T-cell (primary cell): ENCODE measurements around the gene RASL10A. TPM values are rescaled to one million over a fixed set of nuclear protein-coding genes. Genes with fewer than 3 reads are reported as not detected.
"Not testable (repeated sequence)": the region's sequence is repeated elsewhere in the genome, so short reads cannot be mapped to it uniquely, and the experiment has no call there.

Source experiments
- ATAC-seq, 4 experiments: fragments of 200-7000 bp in 3 of 4; fragments of 150-1000 bp in 1 of 4; cut with Tn5 transposase; replicated peaks in 1 of 4; 1 replicate in 3 of 4; 2 replicates in 1 of 4; pipeline ENCODE4 v1.10.0; 2021; ENCODE audit warnings: moderate library complexity in 3 of 4, mild to moderate bottlenecking in 2 of 4, moderate number of reproducible peaks in 1 of 4
- CTCF ChIA-PET, 2 donors: fragments of 300-600 bp; sonication (Branson Sonifier 250); formaldehyde crosslinking; loops; one replicate each; lab custom pipeline; 2022; ENCODE audit warnings: antibody characterized with exemption in 2 of 2; lab: Charles Lee
- POLR2A ChIA-PET, 2 donors: fragments of 300-600 bp; sonication (Branson Sonifier 250); formaldehyde crosslinking; loops; one replicate each; lab custom pipeline; 2022; ENCODE audit warnings: antibody characterized with exemption in 2 of 2; lab: Charles Lee
- DNase-seq, 35 experiments: peaks; one replicate each; pipeline versions ENCODE4 v3.0.0 to v3.0.0-alpha.2; 2013 to 2023
- H3K27ac ChIP-seq: one replicate; pipeline ENCODE4 v1.5.1; 2013; ENCODE audit warnings: low read length
- H3K27me3 ChIP-seq, 2 experiments: replicated peaks in 1 of 2; 1 replicate in 1 of 2; 2 replicates in 1 of 2; pipeline versions ENCODE4 v1.6.1 to v1.7.0; 2013; ENCODE audit warnings: low read length in 1 of 2, mixed read lengths in 1 of 2; ENCODE audit not compliant: control insufficient read depth in 2 of 2, insufficient read depth in 2 of 2; ENCODE audit errors: extremely low read depth in 1 of 2
- H3K36me3 ChIP-seq, 2 donors: 1 replicate in 1 of 2; 2 replicates in 1 of 2; pipeline versions ENCODE4 v1.6.1 to v1.7.0; 2013; ENCODE audit warnings: low read length in 1 of 2; ENCODE audit not compliant: control insufficient read depth in 2 of 2, insufficient read depth in 1 of 2; ENCODE audit errors: extremely low read depth in 1 of 2
- H3K4me1 ChIP-seq, 2 experiments: 1 replicate in 1 of 2; 2 replicates in 1 of 2; pipeline versions ENCODE4 v1.6.1 to v1.7.0; 2013; ENCODE audit warnings: low read length in 2 of 2, mixed read lengths in 1 of 2; ENCODE audit not compliant: insufficient read depth in 2 of 2, control insufficient read depth in 1 of 2; ENCODE audit errors: extremely low read depth in 1 of 2
- H3K4me3 ChIP-seq, 2 donors: 1 replicate in 1 of 2; 2 replicates in 1 of 2; pipeline versions ENCODE4 v1.5.1 to v1.7.0; 2013; ENCODE audit warnings: mild to moderate bottlenecking in 2 of 2, low read length in 1 of 2, moderate library complexity in 1 of 2; ENCODE audit not compliant: control insufficient read depth in 1 of 2; ENCODE audit errors: extremely low read depth in 1 of 2
- H3K9me3 ChIP-seq: 2 replicates; pipeline ENCODE4 v1.7.0; 2013
- H3K27ac Mint-ChIP-seq, 2 donors: one replicate each; pipeline ENCODE4 v1.8.0; 2020 to 2021; ENCODE audit warnings: mild to moderate bottlenecking in 2 of 2, mixed read lengths in 2 of 2
- H3K27me3 Mint-ChIP-seq, 2 donors: one replicate each; pipeline ENCODE4 v1.8.0; 2021 to 2022; ENCODE audit warnings: mixed read lengths in 2 of 2
- H3K36me3 Mint-ChIP-seq: one replicate; pipeline ENCODE4 v1.8.0; 2021; ENCODE audit warnings: mixed read lengths
- H3K4me1 Mint-ChIP-seq, 3 donors: one replicate each; pipeline ENCODE4 v1.8.0; 2020 to 2022; ENCODE audit warnings: mixed read lengths in 3 of 3, mild to moderate bottlenecking in 1 of 3
- H3K4me3 Mint-ChIP-seq, 3 donors: one replicate each; pipeline ENCODE4 v1.8.0; 2020 to 2022; ENCODE audit warnings: mild to moderate bottlenecking in 3 of 3, mixed read lengths in 3 of 3, moderate library complexity in 3 of 3
- H3K9me3 Mint-ChIP-seq, 3 donors: one replicate each; pipeline ENCODE4 v1.8.0; 2020 to 2022; ENCODE audit warnings: mixed read lengths in 3 of 3
- WGBS: methylation state at CpG from one replicate; pipeline ENCODE4 v1.1.5; 2013; ENCODE audit warnings: missing lambda C conversion rate; ENCODE audit not compliant: insufficient coverage; 5-methylcytosine and 5-hydroxymethylcytosine counted together
- total RNA-seq, 35 experiments: library from RNA in 6 of 35; stranded (reverse) in 6 of 35; fragments of 120-200 nt in 1 of 35; gene quantifications; one replicate each; pipeline versions ENCODE4 v1.2.1 to v1.2.4 and lab custom pipeline; 2013 to 2026

The RASL10A gene
- total RNA-seq, 5 donors from 2014 or later (not counting 1 experiment from before 2014, with no cell fraction given) = 0.33 to 1.2 (median 0.71) TPM; not detected in 1

- Histone ChIP-seq H3K4me1 (no peaks in the 10 kb centered on the region), H3K27me3 (no peaks in the 10 kb centered on the region), H3K9me3 (no peaks in the 10 kb centered on the region), H3K4me3 (no peak overlapping the region), H3K36me3 (peaks cover 23 to 97% of the 10 kb centered on the region in 2 donors), H3K27ac (no peak overlapping the region)
- Mint-ChIP-seq H3K9me3 (no peaks in the 10 kb centered on the region), H3K27me3 (no peaks in the 10 kb centered on the region), H3K4me1 (no peaks in the 10 kb centered on the region), H3K27ac (no peak overlapping the region), H3K4me3 (no peak overlapping the region), H3K36me3 (peaks cover 52% of the 10 kb centered on the region)
- POLR2A ChIA-PET = no interaction called here
- CTCF ChIA-PET = no interaction called here
- DNase-seq = no peak
- no peak for ATAC-seq
- 95% methylated on average over 7 of the region's 9 CpGs for WGBS
These were observed 36.4 kb upstream of the RASL10A start for GRCh38 chr22:29351891-29352290.

- CTCF ChIA-PET = no interaction called here
- H3K4me1 ChIP-seq = no peaks in the 10 kb centered on the region
- no peak overlapping the region for H3K4me3 ChIP-seq
- POLR2A ChIA-PET = no interaction called here
- peaks cover 19 to 97% of the 10 kb centered on the region in 2 donors for H3K36me3 ChIP-seq
- no peaks in the 10 kb centered on the region for H3K9me3 ChIP-seq
- H3K36me3 Mint-ChIP-seq = peaks cover 57% of the 10 kb centered on the region
- H3K27ac Mint-ChIP-seq = no peak overlapping the region
- H3K27me3 ChIP-seq = no peaks in the 10 kb centered on the region
- H3K4me3 Mint-ChIP-seq = no peak overlapping the region
- H3K27me3 Mint-ChIP-seq = no peaks in the 10 kb centered on the region
- 97% methylated on average over 6 of the region's 6 CpGs for WGBS
- no peak overlapping the region for H3K27ac ChIP-seq
- no peaks in the 10 kb centered on the region for H3K4me1 Mint-ChIP-seq
- no peak for ATAC-seq
- DNase-seq = no peak
- no peaks in the 10 kb centered on the region for H3K9me3 Mint-ChIP-seq
These were observed 35.5 kb upstream of the RASL10A start for GRCh38 chr22:29351042-29351441.

- POLR2A ChIA-PET = no interaction called here
- WGBS = 92% methylated on average over 15 of the region's 18 CpGs
These were observed 33.5 kb upstream of the RASL10A start for GRCh38 chr22:29348956-29349355.

GRCh38 chr22:29348041-29348440 lies 32.5 kb upstream of the RASL10A start:
- Histone ChIP-seq H3K9me3 (no peaks in the 10 kb centered on the region), H3K36me3 (peaks cover 18 to 81% of the 10 kb centered on the region in 2 donors), H3K27ac (no peak overlapping the region), H3K27me3 (no peaks in the 10 kb centered on the region), H3K4me1 (no peaks in the 10 kb centered on the region), H3K4me3 (no peak overlapping the region)
- H3K9me3 Mint-ChIP-seq = no peaks in the 10 kb centered on the region
- POLR2A ChIA-PET = no interaction called here
- no peak for ATAC-seq
- no peak for DNase-seq
- H3K36me3 Mint-ChIP-seq = peaks cover 59% of the 10 kb centered on the region
- no peak overlapping the region for H3K27ac Mint-ChIP-seq
- H3K4me1 Mint-ChIP-seq = no peaks in the 10 kb centered on the region
- 84% methylated on average over 2 of the region's 2 CpGs for WGBS
- no peaks in the 10 kb centered on the region for H3K27me3 Mint-ChIP-seq
- CTCF ChIA-PET = no interaction called here
- no peak overlapping the region for H3K4me3 Mint-ChIP-seq

More at GRCh38 chr22:29348956-29349355, 33.5 kb upstream of the RASL10A start:
- no peaks in the 10 kb centered on the region for H3K9me3 ChIP-seq
- no peaks in the 10 kb centered on the region for H3K27me3 Mint-ChIP-seq
- no peak overlapping the region for H3K27ac ChIP-seq
- CTCF ChIA-PET = no interaction called here
- DNase-seq = no peak
- H3K36me3 Mint-ChIP-seq = peaks cover 60% of the 10 kb centered on the region
- H3K4me3 ChIP-seq = no peak overlapping the region
- no peak overlapping the region for H3K27ac Mint-ChIP-seq
- no peak for ATAC-seq
- H3K36me3 ChIP-seq = peaks cover 16 to 84% of the 10 kb centered on the region in 2 donors
- no peaks in the 10 kb centered on the region for H3K4me1 Mint-ChIP-seq
- H3K27me3 ChIP-seq = no peaks in the 10 kb centered on the region
- no peaks in the 10 kb centered on the region for H3K4me1 ChIP-seq
- H3K4me3 Mint-ChIP-seq = no peak overlapping the region
- no peaks in the 10 kb centered on the region for H3K9me3 Mint-ChIP-seq

GRCh38 chr22:29346659-29347058 lies 31.2 kb upstream of the RASL10A start:
- Histone ChIP-seq H3K27me3 (no peaks in the 10 kb centered on the region), H3K4me1 (no peaks in the 10 kb centered on the region), H3K27ac (no peak overlapping the region), H3K4me3 (no peak overlapping the region), H3K9me3 (no peaks in the 10 kb centered on the region), H3K36me3 (peaks cover 18 to 81% of the 10 kb centered on the region in 2 donors)
- no peaks in the 10 kb centered on the region for H3K9me3 Mint-ChIP-seq
- ChIA-PET POLR2A (no interaction called here), CTCF (no interaction called here)
- DNase-seq = no peak
- no peak for ATAC-seq
- no peaks in the 10 kb centered on the region for H3K27me3 Mint-ChIP-seq
- no peak overlapping the region for H3K27ac Mint-ChIP-seq
- H3K4me1 Mint-ChIP-seq = no peaks in the 10 kb centered on the region
- 100% methylated on average over 1 of the region's 4 CpGs for WGBS
- H3K36me3 Mint-ChIP-seq = peaks cover 61% of the 10 kb centered on the region
- H3K4me3 Mint-ChIP-seq = no peak overlapping the region

GRCh38 chr22:29345932-29346331 lies 30.4 kb upstream of the RASL10A start:
- Histone ChIP-seq H3K27me3 (no peaks in the 10 kb centered on the region), H3K4me3 (no peak overlapping the region), H3K36me3 (peaks cover 13 to 81% of the 10 kb centered on the region in 2 donors), H3K27ac (no peak overlapping the region), H3K4me1 (no peaks in the 10 kb centered on the region), H3K9me3 (no peaks in the 10 kb centered on the region)
- POLR2A ChIA-PET = no interaction called here
- Mint-ChIP-seq H3K27ac (no peak overlapping the region), H3K4me1 (no peaks in the 10 kb centered on the region), H3K27me3 (no peaks in the 10 kb centered on the region), H3K4me3 (no peak overlapping the region), H3K36me3 (peaks cover 61% of the 10 kb centered on the region), H3K9me3 (no peaks in the 10 kb centered on the region)
- no peak for ATAC-seq
- DNase-seq = no peak
- CTCF ChIA-PET = no interaction called here

- H3K27me3 Mint-ChIP-seq, ATAC-seq, H3K9me3 Mint-ChIP-seq, H3K4me3 ChIP-seq, H3K4me1 ChIP-seq, H3K4me1 Mint-ChIP-seq, H3K27ac ChIP-seq, POLR2A ChIA-PET, H3K27ac Mint-ChIP-seq, H3K4me3 Mint-ChIP-seq, CTCF ChIA-PET, DNase-seq, H3K9me3 ChIP-seq, H3K27me3 ChIP-seq: not testable (repeated sequence)
- 100% methylated on average over 3 of the region's 5 CpGs for WGBS
- peaks cover 22 to 81% of the 10 kb centered on the region in 2 donors for H3K36me3 ChIP-seq
- H3K36me3 Mint-ChIP-seq = peaks cover 61% of the 10 kb centered on the region
These were observed 29.4 kb upstream of the RASL10A start for GRCh38 chr22:29344889-29345288.
